KMS-11 (cell line): ENCODE measurements around the gene REPS2.

ENCODE experiments used
- H2AFZ ChIP-seq: fragments of 200-600 bp; sonication (generic); 2 replicates; pipeline ENCODE4 v1.6.1; 2016; ENCODE audit warnings: antibody characterized with exemption, mixed run types, low read depth
- H3K27ac ChIP-seq: fragments of 200-600 bp; sonication (generic); 2 replicates; pipeline ENCODE4 v1.6.1; 2016; ENCODE audit warnings: mild to moderate bottlenecking, mixed run types
- H3K27me3 ChIP-seq: fragments of 200-600 bp; sonication (generic); 2 replicates; pipeline ENCODE4 v1.6.1; 2017; ENCODE audit warnings: mild to moderate bottlenecking, low read depth, mixed run types, moderate library complexity; ENCODE audit not compliant: insufficient read depth
- H3K36me3 ChIP-seq: fragments of 200-600 bp; sonication (generic); 2 replicates; pipeline ENCODE4 v1.6.1; 2017; ENCODE audit warnings: mild to moderate bottlenecking, mixed run types; ENCODE audit not compliant: insufficient read depth
- H3K4me1 ChIP-seq: fragments of 200-600 bp; sonication (generic); 2 replicates; pipeline ENCODE4 v1.6.1; 2016; ENCODE audit warnings: mild to moderate bottlenecking, low read depth, mixed run types; ENCODE audit not compliant: poor library complexity, severe bottlenecking
- H3K4me2 ChIP-seq: fragments of 200-600 bp; sonication (generic); 2 replicates; pipeline ENCODE4 v1.7.0; 2016; ENCODE audit warnings: mild to moderate bottlenecking, mixed run types
- H3K4me3 ChIP-seq: fragments of 200-600 bp; sonication (generic); IDR thresholded peaks from 2 replicates; pipeline ENCODE4 v1.6.1; 2017; ENCODE audit warnings: low read depth, low read length, mixed read lengths; ENCODE audit not compliant: insufficient read depth
- H3K79me2 ChIP-seq: fragments of 200-600 bp; sonication (generic); 2 replicates; pipeline ENCODE4 v1.6.1; 2016; ENCODE audit warnings: low read depth, mixed run types; ENCODE audit not compliant: insufficient read depth
- H3K9ac ChIP-seq: fragments of 200-600 bp; sonication (generic); 2 replicates; pipeline ENCODE4 v1.6.1; 2016; ENCODE audit warnings: mild to moderate bottlenecking, mixed run types
- H4K20me1 ChIP-seq: fragments of 200-600 bp; sonication (generic); 2 replicates; pipeline ENCODE4 v1.6.1; 2016; ENCODE audit warnings: mild to moderate bottlenecking, mixed run types; ENCODE audit not compliant: insufficient read depth
- TF ChIP-seq, protein P1 (sequence below): fragments of 200-600 bp; sonication (generic); conservative IDR thresholded peaks from 2 replicates; pipeline ENCODE4 v1.6.1; 2017; ENCODE audit warnings: low read depth, mild to moderate bottlenecking, antibody characterized with exemption, low read length, moderate library complexity, mixed read lengths

Gene REPS2

GRCh38 chrX:17039826-17040225 lies 93.4 kb downstream of the REPS2 start:
- H3K79me2 ChIP-seq, result no peaks in the 10 kb centered on the region
- H4K20me1 ChIP-seq, result no peaks in the 10 kb centered on the region
- H3K27ac ChIP-seq, result no peak overlapping the region
- no peak overlapping the region for H3K4me2 ChIP-seq
- no peak overlapping the region for H3K9ac ChIP-seq
- H3K27me3 ChIP-seq, result no peaks in the 10 kb centered on the region
- no peaks in the 10 kb centered on the region for H3K4me1 ChIP-seq
- no peaks in the 10 kb centered on the region for H3K36me3 ChIP-seq
- no peak overlapping the region for H2AFZ ChIP-seq
- H3K4me3 ChIP-seq, result no peak overlapping the region
- TF ChIP-seq, protein P1, sequence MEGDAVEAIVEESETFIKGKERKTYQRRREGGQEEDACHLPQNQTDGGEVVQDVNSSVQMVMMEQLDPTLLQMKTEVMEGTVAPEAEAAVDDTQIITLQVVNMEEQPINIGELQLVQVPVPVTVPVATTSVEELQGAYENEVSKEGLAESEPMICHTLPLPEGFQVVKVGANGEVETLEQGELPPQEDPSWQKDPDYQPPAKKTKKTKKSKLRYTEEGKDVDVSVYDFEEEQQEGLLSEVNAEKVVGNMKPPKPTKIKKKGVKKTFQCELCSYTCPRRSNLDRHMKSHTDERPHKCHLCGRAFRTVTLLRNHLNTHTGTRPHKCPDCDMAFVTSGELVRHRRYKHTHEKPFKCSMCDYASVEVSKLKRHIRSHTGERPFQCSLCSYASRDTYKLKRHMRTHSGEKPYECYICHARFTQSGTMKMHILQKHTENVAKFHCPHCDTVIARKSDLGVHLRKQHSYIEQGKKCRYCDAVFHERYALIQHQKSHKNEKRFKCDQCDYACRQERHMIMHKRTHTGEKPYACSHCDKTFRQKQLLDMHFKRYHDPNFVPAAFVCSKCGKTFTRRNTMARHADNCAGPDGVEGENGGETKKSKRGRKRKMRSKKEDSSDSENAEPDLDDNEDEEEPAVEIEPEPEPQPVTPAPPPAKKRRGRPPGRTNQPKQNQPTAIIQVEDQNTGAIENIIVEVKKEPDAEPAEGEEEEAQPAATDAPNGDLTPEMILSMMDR, result no peak

DNA sequence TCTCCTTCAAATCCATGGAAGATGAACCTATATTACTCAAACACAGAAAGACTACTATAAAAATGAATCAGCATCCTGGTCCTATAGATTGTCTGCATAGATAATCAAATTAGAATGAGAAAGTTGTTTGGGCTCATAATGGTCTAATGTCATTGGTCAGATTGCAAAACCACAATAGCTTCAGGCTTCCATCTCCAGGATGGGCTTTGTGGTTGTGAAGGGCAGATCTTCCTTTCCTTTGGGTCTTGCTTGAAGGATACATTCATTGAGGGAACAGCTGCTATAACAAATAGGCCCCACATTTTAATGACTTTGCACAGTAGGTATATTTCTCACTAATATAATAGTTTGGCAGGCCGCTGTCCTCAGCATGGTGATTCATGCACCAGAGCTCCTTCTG lies 94.3 kb downstream of the REPS2 start:
- no peak overlapping the region for H3K27ac ChIP-seq
- H3K36me3 ChIP-seq, result no peaks in the 10 kb centered on the region
- TF ChIP-seq, protein P1, result no peak
- H3K9ac ChIP-seq, result no peak overlapping the region
- no peaks in the 10 kb centered on the region for H4K20me1 ChIP-seq
- no peaks in the 10 kb centered on the region for H3K79me2 ChIP-seq
- no peak overlapping the region for H3K4me2 ChIP-seq
- no peak overlapping the region for H2AFZ ChIP-seq
- no peaks in the 10 kb centered on the region for H3K27me3 ChIP-seq
- no peaks in the 10 kb centered on the region for H3K4me1 ChIP-seq
- H3K4me3 ChIP-seq, result no peak overlapping the region

- Histone ChIP-seq H3K4me2 (no peak overlapping the region), H3K27ac (no peak overlapping the region), H3K36me3 (no peaks in the 10 kb centered on the region), H3K4me3 (no peak overlapping the region), H3K4me1 (peaks cover 9% of the 10 kb centered on the region), H3K9ac (no peak overlapping the region), H2AFZ (no peak overlapping the region), H3K27me3 (no peaks in the 10 kb centered on the region), H4K20me1 (no peaks in the 10 kb centered on the region), H3K79me2 (no peaks in the 10 kb centered on the region)
- TF ChIP-seq, protein P1, result no peak
Measured at GRCh38 chrX:17042037-17042436, 95.6 kb downstream of the REPS2 start.

DNA sequence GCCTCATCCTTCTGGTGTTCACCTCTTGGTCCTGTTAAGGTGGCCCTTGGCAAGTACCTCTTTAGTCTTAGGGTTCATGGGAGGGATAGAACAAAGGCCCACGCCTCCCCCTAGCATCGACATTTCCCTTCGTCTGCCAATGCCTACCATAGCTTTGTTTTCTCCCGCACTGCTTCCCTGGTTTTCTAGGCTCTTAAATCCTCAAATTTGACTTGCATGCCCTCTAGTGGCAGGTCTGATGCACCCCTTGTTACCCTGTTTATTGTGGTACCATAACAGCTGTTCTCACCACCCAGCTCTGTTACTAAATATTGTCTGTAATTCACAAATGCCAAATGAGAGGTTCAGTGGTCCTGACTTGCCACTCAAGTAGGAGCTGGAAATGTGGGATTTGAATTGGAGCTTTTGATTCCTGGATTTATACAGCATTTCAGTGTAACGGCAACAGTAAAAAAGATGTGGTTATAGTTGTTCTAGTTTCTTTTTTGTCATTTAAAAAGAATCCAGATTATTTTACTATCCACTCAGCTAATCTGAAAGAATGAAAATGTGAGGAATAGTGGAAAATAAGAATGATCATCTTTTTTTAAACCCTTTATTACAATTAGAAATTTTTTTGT lies 100.1 kb downstream of the REPS2 start:
- peaks cover 9% of the 10 kb centered on the region for H3K4me1 ChIP-seq
- no peaks in the 10 kb centered on the region for H4K20me1 ChIP-seq
- H3K9ac ChIP-seq, result no peak overlapping the region
- no peak overlapping the region for H3K4me3 ChIP-seq
- no peaks in the 10 kb centered on the region for H3K36me3 ChIP-seq
- H3K4me2 ChIP-seq, result peak overlapping the region; percentile 13; the same call in 1 of the 2 replicates
- TF ChIP-seq, protein P1, result peak; percentile 78
- H3K27me3 ChIP-seq, result no peaks in the 10 kb centered on the region
- H2AFZ ChIP-seq, result 0 out of 2 replicates have a peak overlapping the region, but pooled peaks have one; percentile 30
- no peaks in the 10 kb centered on the region for H3K79me2 ChIP-seq
- H3K27ac ChIP-seq, result no peak overlapping the region
